Measurements from ENCODE around the gene TMEM128.
"Not testable (repeated sequence)": the region's sequence is repeated elsewhere in the genome, so short reads cannot be mapped to it uniquely, and the experiment has no call there.

The TMEM128 gene

GRCh38 chr4:4254666-4255065 is 6.6 kb upstream of the TMEM128 start:
- no peak for DNase-seq (ENCODE audit: low read depth)

GRCh38 chr4:4254199-4254598 is 6.2 kb upstream of the TMEM128 start:
- DNase-seq (ENCODE audit: low read depth) = no peak

- no peak for DNase-seq (ENCODE audit: low read depth)
Measured at GRCh38 chr4:4249866-4250265, 1.8 kb upstream of the TMEM128 start.

- not testable (repeated sequence) for DNase-seq (ENCODE audit: low read depth)
Measured at GRCh38 chr4:4249342-4249741, 1.3 kb upstream of the TMEM128 start.

GRCh38 chr4:4248885-4249203 is 821 bp upstream of the TMEM128 start:
- DNase-seq (ENCODE audit: low read depth) = no peak

- no peak for DNase-seq (ENCODE audit: low read depth)
Measured at GRCh38 chr4:4247696-4248028, 361 bp downstream of the TMEM128 start.

- no peak for DNase-seq (ENCODE audit: low read depth)
Measured at GRCh38 chr4:4245172-4245571, 2.9 kb downstream of the TMEM128 start.

GRCh38 chr4:4239551-4239950 is 8.5 kb downstream of the TMEM128 start:
- not testable (repeated sequence) for DNase-seq (ENCODE audit: low read depth)

GRCh38 chr4:4233610-4234009 is 14.4 kb downstream of the TMEM128 start:
- no peak for DNase-seq (ENCODE audit: low read depth)

GRCh38 chr4:4228356-4228668 is 19.7 kb downstream of the TMEM128 start:
- no peak for DNase-seq (ENCODE audit: low read depth)

GRCh38 chr4:4227510-4228355 is 20.3 kb downstream of the TMEM128 start:
- DNase-seq (ENCODE audit: low read depth) = no peak

GRCh38 chr4:4226606-4227438 is 21.2 kb downstream of the TMEM128 start, which contains the start of gene OTOP1:
TSS of gene OTOP1 (minus strand) at chr4:4226929. CDS start at chr4:4226864, 65 bp downstream.
- no peak for DNase-seq (ENCODE audit: low read depth)

- no peak for DNase-seq (ENCODE audit: low read depth)
Measured at GRCh38 chr4:4225915-4226605, 22.0 kb downstream of the TMEM128 start.

- DNase-seq (ENCODE audit: low read depth) = no peak
Measured at GRCh38 chr4:4217113-4217512, 30.9 kb downstream of the TMEM128 start.

- DNase-seq (ENCODE audit: low read depth) = no peak
Measured at GRCh38 chr4:4216648-4217047, 31.4 kb downstream of the TMEM128 start.

GRCh38 chr4:4213674-4214073 is 34.3 kb downstream of the TMEM128 start:
- not testable (repeated sequence) for DNase-seq (ENCODE audit: low read depth)

- DNase-seq (ENCODE audit: low read depth) = no peak
Measured at GRCh38 chr4:4206204-4206603, 41.8 kb downstream of the TMEM128 start.

GRCh38 chr4:4204401-4204745 is 43.6 kb downstream of the TMEM128 start:
- DNase-seq (ENCODE audit: low read depth) = no peak

GRCh38 chr4:4203688-4204400 is 44.2 kb downstream of the TMEM128 start:
- no peak for DNase-seq (ENCODE audit: low read depth)

GRCh38 chr4:4202510-4202909 is 45.5 kb downstream of the TMEM128 start:
- DNase-seq (ENCODE audit: low read depth) = no peak

GRCh38 chr4:4200624-4201023 is 47.4 kb downstream of the TMEM128 start:
- no peak for DNase-seq (ENCODE audit: low read depth)

- no peak for DNase-seq (ENCODE audit: low read depth)
Measured at GRCh38 chr4:4195354-4195753, 52.7 kb downstream of the TMEM128 start.

Measured in stimulated activated CD8-positive, alpha-beta memory T cell treated with anti-CD3 and anti-CD28 coated beads, Interleukin-4, amount 100 ng/mL, for 24 hours (primary cell).